GM03348 (cell line): Measurements from ENCODE around the gene TTC28.

Experiments
- DNase-seq: peaks from one replicate; pipeline ENCODE4 v3.0.0; 2012; ENCODE audit warnings: low spot score

The TTC28 gene

DNA sequence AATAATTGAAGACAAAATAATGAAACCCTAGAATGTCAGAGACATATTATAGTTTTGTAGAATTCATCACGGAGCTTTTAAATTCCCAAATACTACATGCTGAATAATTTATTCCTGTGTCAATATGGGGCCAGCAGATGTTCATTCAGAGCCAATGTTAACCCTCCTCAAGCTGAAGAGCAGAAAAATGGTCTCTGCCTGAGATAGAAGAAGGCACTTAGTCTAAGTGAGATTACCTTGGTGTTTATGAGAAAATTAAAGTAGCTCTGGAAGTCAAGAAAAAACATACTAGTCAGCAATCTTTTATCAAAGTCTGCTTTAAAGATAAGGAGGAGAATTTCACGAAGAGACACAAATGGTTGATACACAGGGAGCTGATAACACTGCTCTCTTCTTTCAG is 328.2 kb downstream of the TTC28 start:
- DNase-seq = no peak

DNA sequence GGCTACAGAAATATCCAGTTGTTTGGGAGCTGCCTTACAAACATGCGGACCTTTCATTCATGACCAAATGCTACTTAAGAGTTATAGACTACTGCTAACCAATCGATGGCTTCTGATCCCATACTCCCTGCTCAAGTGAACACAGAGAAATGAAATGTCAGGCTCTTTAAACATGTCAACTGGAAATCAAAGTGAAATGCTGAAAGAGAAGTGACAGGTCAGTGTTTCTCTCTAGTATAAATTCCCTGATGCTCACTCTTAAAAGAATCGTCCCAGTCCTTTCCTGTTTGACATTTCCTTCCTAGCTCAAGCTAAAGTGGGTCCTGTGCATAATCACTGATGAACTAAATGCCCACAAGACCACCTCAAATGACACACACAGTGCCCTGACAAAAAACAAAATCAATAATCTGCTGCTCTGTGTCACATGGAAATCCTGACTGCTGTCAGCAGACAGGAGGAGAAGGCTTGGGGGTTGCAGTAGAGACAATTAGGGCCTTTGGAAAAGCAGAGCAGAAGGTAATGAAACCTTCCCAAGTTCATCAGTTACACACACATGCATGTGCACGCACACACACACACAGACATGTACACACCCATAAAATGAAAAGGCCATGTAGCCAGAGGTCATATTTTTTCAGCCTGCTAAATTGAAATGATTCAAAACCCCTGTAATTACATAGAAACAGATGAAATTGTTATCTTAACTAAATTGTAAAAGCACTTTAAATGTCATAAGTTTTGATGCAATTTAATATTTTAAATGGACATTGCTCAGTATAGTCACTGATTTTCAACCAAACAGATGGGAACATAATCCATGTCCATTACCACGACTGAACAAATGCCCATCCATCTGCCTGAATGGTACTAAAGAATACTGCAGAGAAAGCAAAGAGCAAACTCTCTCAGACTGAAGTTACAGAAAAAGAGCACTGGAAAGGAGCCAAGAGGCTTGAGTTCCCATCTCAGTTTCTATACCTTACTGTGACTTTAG is 330.7 kb downstream of the TTC28 start:
- DNase-seq = no peak

DNA sequence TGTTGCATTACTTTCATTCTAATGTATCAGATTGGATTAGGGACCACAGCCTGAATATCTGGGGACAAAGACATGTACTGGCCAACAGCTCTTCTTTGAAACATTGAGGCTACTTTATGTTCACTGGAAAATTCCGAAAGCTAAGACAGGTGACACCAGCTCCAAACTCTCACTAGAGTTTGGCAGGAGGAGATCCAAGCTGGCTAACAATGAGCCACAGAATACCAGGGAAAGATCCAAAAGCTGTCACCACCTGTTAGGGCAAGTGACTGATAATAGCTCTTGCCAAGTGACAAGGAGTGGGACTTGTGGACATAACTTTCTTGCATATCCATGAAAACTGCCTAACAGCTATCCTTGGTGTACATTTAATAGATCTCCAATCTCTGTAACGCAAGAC is 333.3 kb downstream of the TTC28 start:
- no peak for DNase-seq

DNA sequence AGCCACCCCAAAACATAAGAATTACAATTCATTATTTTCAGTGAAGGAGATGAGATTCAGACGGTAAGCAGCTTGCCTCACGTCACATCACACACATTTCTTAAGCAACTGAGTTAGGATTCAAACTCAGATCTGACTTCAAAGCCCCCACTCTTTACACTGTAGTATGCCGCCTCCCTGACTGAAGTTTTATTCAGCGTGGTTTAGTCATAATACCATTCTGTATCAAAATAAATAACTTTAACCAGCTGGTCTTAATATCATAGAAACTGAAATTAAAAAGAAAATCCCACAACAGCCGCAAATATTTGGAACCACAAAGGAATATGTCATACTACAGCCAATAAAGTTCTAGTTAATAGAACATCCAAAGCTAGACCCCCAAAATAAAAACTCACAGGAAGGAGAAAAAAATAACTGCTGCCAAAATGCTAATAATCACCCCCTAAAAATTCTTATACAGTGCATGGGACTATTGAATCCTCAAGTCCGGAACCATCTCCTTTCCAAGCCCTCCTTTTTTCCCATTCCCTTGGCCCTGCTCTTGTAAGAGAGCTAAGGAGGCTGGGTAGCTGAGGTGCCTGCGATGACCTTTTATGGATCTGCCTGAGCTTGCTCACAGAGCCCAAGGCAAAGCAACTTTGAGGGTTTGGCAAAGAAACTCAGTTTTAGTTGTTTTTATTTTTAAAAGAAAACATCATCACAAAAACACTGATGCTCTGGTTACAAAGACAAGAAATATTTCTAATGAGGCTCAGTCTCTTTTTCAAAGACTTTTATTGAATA is 334.5 kb downstream of the TTC28 start:
- peak; percentile 43 for DNase-seq

DNA sequence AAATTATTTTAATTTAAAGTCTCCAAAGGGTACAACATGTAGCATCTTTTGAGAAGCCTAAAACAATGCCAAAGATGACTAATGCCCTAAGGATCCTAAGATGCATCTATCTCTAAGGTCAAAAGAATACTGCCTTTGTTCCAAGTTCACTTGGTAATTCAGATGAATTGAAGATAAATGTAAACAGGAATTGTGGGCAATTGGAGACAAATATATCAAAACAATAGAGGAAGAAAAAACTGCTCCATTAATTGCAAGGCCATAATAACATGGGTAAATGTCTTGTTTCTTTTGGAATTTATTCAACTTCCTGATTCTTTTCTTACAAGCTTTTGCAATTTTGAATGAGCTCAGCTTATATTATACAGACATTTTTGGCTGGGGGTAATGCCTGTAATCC is 338.6 kb downstream of the TTC28 start:
- peak; percentile 44 for DNase-seq

DNA sequence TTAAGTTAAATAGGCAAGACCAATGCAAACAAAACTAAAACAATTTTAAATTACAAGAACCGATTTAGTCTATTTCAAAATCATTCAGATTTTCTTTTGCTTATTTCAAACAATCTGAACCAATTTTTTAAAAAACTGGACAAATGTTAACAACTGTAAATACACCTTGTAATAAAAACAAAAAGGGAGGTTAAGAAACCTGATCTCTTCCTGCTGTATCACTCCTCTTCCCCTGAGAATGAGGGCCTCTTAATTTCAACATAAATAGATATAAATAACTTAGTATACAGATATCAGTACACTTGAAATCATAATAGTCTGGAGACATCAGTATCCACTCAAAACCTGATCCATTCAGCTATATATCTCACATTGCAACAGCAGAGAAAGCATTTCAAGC is 346.6 kb downstream of the TTC28 start:
- DNase-seq = no peak

DNA sequence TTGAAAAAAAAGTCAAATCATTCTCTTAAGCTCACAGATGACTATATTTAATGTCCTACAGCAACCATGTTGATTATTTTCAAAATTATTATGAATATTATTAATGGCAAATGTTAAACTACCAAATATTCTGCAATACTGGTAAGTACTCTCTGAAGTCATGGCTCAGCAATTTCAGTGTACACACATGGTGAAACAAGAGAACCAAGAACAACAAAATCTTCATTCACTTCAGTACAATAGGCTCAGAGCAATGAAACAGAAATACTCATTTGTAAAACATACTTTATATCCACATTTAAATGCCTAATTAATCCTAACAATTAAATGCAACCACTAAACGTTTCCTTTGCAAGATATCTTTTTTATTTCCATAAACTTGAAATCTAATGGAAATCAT is 347.2 kb downstream of the TTC28 start:
- DNase-seq = no peak

DNA sequence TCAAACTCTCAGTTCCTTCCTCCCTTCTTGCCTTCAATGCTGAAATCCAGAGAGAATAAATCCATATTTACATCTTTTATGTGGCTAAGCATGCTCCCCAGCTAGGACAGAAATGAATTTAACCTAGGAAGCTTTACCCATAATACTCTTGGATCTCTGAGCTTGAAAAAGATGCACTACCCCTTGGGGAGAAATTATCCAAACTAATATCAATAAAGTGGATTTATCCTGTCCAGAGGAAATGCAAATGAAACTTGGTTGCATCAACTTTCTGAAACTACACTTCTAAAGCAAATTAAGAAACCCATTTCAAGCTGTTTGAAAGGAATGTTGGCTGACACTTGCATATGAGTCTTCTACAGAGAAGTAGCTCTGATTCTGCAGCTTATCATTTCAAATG is 347.9 kb downstream of the TTC28 start:
- DNase-seq = peak; percentile 12

DNA sequence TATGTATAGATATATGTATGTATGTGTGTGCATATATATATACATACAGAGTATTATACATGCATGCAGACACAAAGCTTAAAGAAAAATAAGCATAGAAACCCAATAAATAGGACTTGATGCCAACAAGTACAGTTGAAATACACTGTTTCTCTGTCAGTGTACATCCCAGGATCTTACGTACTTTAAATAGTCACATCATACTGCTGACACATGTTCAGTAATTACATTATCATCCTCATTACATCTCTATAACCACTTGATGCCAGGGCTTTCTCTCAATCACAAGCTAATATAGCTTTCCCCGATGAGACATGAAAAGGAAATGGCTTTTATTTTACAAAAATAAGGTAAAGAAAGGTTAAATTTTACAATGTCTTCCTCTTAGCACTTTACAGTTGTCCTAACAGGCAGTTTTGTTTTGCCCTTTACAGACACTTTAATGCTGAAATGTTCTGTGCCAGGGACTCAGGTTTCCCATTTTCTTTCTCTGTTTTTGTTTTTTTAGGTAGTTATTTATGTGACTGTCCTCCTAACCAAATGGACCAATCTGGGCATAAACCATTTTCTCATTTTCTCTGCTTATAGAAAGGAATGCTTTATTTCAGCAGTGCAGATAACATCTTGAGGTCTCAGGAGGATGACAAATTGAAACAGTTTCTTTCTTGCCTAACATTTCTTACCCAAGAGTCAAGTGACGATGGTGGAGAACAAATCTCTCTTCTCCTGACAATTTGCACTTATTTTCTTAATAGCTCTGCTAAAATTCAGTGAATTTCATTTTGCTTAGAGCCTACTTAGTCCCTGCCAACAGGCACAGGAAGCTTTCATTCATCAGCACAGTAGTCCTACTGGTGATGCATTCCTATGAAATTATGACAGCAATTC is 350.2 kb downstream of the TTC28 start:
- DNase-seq = peak; percentile 61

DNA sequence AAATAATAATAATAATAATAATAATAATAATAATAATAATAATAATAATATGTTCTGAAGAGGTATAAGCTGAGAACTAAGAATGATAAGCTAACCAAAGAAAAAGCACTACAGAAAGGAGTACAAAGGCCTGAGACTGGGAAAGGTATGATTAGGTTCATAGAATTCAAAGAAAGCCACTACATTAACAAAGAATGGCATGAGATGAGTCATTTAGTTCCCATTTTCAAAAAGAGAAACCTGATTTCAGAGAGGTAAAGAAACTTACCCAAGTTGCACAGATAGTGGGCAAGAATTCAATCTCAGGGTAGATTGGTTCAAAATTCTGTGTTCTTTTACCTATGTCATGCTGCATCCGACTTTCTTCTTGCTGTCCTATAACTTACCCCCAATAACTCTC is 350.9 kb downstream of the TTC28 start:
- DNase-seq = no peak

DNA sequence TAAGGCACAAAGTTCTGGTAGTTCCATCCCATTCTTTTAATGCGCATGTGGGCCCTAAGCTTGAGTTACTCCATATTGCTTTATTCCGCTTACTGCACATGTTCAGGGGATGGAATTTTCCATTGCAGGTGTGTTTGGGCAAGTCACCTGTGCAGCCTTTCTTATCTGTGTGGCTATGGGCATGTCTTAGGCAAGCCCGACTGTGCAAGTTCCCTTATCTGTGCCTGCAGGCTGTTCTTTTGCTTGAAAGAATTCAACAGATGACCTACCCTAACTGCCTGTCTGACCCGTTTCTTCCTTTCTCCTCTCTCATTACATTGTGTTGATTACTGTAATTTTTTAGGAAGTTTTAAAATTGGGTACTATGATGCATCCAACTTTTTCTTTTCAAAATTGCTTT is 363.6 kb downstream of the TTC28 start:
- no peak for DNase-seq

DNA sequence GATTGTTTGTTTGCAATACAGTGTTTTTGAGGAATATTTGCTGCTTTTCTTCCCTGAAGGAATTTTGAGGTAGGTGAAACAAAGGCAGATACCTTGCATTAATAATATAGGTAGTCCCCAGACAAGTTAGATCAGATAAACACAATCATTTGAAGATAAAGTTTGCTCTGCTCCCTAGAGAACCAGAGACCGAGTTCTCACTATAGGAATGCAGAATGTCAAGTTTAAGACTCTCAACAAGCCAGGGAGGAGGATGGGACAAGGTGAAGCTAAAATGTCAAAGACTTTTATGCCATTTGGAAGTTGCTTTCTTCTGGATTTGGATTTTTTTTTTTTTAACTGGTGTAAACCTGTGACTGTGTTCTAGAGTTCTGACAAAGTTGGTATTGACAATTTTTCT is 364.7 kb downstream of the TTC28 start:
- DNase-seq = no peak

DNA sequence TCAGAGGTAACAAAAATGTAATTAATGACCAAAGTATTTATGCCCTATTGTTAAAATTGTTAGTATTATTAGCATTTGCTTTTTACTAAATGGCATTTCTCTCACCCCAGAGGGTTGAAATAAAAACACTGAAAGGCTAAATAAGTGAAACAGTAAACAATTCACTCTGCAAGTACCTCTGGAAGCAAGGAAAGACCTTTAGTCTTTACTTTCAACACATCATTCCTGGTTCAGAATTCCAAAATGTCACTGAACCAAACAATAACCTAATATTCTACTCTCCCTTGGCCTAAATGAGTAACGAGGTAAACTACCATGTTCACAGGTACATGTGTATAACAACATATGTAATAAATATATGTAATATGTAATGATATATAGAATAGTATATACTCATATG is 369.3 kb downstream of the TTC28 start:
- DNase-seq = no peak

DNA sequence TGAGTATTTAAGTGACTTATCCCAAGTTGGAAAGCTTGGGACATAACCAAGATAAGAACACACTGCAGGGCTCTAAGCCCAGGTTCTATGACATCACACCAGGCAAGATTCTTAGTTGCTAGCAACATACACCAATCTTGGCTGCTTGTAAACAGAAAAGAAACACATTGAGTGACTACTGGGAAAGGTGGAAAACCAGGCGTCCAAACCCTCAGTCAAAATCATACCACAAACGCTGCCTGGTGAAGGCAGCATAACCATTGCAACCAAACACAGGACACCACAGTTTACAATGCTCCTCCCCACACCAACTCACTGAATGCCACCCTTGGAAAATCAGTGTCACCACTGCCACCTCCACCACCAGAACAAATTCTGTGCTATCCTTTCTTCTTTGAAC is 379.9 kb downstream of the TTC28 start:
- no peak for DNase-seq

DNA sequence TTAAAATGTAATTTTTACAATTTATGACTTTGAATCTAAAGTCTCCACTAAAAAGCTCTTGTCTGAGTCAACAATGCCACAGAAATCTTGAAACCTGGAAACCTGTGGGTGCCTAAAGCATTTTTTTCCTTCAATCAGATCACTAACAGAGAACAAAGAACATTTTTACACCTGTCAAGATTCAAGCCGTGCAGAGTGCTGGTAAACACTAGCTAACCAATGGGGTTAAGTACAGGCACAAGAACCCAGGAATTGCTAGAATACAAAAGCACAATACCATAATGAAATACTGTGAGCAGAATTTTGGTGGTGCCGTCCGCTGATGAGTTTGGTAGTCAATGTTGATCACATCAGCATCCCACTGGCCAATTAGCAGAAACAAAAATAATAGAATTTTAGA is 380.3 kb downstream of the TTC28 start:
- DNase-seq = no peak

DNA sequence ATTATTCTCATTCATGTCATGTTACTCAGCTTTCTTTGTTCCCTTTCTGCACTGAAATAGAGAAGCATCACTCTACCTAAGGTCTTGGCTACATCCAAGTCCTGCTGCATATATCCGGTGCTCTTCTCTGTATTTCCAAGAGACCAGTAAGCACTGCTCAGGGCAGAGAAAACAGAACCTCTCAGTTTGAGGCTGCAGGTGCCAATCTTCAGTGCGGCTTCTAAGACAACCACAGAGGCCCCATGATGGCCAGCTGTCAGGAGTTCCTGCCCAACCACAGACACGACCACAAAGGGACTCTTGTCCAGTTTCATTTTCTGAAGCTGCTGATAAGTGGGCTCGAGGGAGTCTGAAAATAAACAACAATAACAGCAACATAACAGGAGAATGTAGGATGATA is 382.1 kb downstream of the TTC28 start:
- no peak for DNase-seq

DNA sequence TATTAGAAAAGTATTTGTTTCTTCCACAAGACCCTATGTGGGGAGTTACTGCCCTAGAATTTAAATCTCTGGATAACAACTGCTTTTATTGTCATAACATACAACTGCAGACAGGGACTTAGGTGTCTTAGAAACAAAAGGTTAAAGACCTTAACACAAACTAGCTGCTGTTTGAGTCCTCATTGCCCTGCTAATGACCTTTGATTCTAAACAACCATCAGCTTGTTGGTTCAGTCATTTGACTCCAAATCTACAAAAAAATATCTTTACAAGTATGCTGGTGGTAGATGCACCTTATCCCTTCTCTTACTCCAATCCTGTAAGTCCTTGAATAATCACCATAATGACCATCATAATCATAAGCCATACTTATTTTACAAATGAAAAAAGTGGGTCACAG is 383.2 kb downstream of the TTC28 start:
- no peak for DNase-seq

DNA sequence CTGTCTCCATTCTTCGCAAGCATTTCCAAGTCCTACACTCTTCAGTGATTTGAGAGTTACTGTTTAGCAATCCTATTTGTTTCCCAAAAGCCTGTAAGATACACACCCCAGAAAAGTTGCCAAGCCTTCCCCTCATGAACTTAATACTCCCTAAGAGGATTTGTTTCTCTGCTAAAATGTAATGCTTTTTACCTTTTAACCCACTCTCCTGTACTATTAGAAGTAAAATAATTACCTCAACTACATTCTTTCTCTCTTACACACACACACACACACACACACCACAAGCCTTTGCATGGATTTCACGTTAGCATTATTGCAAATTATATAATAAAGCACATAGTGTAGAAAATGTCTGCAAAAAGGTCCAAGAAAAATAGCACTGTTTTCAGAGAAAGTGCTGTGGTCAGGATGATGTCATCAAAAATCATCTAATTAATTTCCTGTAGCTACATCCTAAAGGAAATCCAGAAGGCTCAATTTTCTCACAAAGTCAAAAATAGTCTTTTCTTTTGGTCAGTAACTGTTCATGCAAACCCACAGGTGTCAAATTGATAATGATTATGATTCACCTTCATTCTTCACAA is 396.5 kb downstream of the TTC28 start:
- peak; percentile 13 for DNase-seq

DNA sequence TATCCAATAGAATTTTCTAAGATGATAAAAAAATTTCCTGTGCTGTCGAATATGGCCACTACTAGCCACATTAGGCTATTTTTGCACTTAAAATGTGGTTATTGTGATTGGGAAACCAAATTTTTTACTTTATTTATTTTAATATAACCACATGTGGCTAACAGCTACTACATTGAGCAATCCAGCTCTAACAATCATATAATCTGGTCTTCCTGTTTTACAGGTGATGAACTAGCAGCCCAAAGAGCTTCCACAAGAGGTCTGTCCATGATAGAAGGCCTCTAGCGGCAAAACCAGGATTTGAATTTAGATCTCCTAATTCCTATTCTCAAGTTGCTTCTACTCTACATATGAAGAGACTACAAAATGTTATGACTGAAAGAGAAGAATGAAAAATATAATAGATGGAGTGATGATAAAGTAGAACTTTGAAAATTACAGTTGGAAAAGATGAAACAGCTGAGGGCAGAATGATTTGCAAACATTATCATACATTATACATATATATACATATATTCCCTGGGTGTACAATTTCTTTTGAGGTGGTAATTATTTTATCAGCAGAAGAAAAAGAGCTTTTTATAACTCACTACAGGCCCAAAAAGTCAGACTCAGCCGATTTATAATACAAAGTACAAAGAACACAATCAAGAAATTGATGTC is 397.1 kb downstream of the TTC28 start:
- DNase-seq = peak; percentile 46

DNA sequence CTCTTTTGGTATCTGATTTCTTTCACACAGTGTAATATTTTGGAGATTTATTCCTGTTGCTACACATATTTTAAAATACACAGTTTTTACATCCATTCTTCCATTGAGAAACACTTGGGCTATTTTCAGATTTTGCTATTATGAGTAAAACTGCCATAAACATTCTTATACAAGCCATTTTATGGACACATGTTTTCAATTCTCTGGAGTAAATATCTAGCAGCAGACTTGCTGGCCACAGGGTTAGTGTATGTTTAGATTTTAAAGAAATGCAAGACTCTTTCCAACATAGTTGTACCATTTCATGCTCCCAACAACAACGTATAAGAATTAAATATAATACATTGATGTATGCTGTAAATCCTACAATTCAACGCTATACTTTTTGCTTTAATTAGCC is 399.8 kb downstream of the TTC28 start:
- DNase-seq = no peak

DNA sequence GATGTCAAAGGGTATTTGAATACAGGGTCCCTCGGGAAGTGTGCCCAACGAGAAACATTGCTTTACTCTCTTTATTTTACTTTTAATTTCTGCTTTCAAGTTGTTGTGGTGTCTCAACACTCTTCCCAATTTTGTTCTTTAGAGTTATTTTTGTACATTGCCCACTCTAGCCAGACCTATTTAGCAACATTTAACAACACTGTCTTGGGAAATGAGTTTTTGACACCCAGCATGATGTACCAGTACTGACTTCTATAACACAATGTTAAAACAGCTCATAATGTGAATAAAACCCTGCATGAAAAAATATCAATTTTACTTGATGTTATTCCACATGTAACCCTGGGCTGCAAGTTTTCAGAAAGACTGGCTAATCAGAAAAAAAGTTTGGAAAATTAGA is 410.4 kb downstream of the TTC28 start:
- no peak for DNase-seq
